Nephron progenitor cell (in vitro differentiated cells): Measurements from ENCODE around the gene KCNQ1.

ENCODE experiments used
- DNase-seq: peaks from one replicate; pipeline ENCODE4 v3.0.0; 2021
- H3K27ac Mint-ChIP-seq: 2 replicates; pipeline ENCODE4 v1.8.0; 2021; ENCODE audit warnings: mild to moderate bottlenecking, moderate library complexity, mixed read lengths
- H3K27me3 Mint-ChIP-seq: 2 replicates; pipeline ENCODE4 v1.8.0; 2021; ENCODE audit warnings: mild to moderate bottlenecking, low read depth, mixed read lengths; ENCODE audit not compliant: poor library complexity
- H3K36me3 Mint-ChIP-seq: 2 replicates; pipeline ENCODE4 v1.8.0; 2021; ENCODE audit warnings: low read depth, mixed read lengths
- H3K4me1 Mint-ChIP-seq: 2 replicates; pipeline ENCODE4 v1.8.0; 2021; ENCODE audit warnings: mixed read lengths
- H3K4me3 Mint-ChIP-seq: 2 replicates; pipeline ENCODE4 v1.8.0; 2021; ENCODE audit warnings: mild to moderate bottlenecking, moderate library complexity, mixed read lengths
- H3K9me3 Mint-ChIP-seq: 2 replicates; pipeline ENCODE4 v1.8.0; 2021; ENCODE audit warnings: mild to moderate bottlenecking, moderate library complexity, mixed read lengths
- TF ChIP-seq, protein P1 (sequence below): fragments of 200-600 bp; sonication (generic); IDR thresholded peaks from 2 replicates; pipeline ENCODE4 v1.5.0; 2021; ENCODE audit warnings: antibody characterized with exemption

KCNQ1 gene

DNA sequence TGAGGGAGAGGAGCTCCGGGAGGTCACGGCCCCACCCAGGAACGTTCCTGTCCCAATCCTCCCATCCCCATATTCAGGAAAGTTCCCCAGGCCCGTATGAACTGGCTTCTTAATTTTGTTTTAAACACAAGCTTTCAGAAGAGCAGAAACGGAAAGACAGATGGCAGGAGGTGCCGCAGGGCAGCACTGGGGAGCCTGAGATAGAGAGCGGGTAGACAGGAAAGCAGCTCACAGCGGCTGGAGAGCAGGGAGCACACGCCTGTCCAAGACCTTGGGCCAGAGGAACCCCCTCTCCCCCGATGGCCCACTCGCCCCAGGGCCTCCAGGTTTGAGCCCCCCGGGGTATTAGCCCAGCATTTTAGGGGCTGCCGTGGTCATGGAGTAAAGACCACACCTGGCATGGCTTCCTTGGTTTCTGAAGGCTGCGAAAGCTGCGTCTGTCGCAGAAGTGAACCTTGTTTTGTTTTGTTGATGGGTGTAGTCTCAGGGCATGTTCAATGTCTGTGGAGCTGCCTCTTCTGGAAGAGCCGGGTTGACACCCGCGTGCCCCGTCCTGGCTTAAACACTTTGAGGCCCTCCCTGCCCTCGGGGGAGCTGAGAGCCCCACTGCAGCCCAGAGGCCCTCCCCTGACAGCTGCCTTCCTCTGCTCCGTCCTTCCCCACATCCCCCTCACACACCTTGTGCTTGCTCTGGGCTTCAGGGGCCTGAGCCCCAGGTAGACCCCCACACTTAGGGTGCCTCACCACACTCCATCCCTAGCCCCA lies 272.9 kb downstream of the KCNQ1 start:
- Mint-ChIP-seq H3K4me1 (peaks cover 97% of the 10 kb centered on the region), H3K36me3 (no peaks in the 10 kb centered on the region), H3K27me3 (peaks cover 22% of the 10 kb centered on the region), H3K9me3 (no peaks in the 10 kb centered on the region), H3K4me3 (peak overlapping the region; percentile 23), H3K27ac (no peak overlapping the region)
- no peak for DNase-seq
- TF ChIP-seq, protein P1, sequence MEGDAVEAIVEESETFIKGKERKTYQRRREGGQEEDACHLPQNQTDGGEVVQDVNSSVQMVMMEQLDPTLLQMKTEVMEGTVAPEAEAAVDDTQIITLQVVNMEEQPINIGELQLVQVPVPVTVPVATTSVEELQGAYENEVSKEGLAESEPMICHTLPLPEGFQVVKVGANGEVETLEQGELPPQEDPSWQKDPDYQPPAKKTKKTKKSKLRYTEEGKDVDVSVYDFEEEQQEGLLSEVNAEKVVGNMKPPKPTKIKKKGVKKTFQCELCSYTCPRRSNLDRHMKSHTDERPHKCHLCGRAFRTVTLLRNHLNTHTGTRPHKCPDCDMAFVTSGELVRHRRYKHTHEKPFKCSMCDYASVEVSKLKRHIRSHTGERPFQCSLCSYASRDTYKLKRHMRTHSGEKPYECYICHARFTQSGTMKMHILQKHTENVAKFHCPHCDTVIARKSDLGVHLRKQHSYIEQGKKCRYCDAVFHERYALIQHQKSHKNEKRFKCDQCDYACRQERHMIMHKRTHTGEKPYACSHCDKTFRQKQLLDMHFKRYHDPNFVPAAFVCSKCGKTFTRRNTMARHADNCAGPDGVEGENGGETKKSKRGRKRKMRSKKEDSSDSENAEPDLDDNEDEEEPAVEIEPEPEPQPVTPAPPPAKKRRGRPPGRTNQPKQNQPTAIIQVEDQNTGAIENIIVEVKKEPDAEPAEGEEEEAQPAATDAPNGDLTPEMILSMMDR, result no peak

DNA sequence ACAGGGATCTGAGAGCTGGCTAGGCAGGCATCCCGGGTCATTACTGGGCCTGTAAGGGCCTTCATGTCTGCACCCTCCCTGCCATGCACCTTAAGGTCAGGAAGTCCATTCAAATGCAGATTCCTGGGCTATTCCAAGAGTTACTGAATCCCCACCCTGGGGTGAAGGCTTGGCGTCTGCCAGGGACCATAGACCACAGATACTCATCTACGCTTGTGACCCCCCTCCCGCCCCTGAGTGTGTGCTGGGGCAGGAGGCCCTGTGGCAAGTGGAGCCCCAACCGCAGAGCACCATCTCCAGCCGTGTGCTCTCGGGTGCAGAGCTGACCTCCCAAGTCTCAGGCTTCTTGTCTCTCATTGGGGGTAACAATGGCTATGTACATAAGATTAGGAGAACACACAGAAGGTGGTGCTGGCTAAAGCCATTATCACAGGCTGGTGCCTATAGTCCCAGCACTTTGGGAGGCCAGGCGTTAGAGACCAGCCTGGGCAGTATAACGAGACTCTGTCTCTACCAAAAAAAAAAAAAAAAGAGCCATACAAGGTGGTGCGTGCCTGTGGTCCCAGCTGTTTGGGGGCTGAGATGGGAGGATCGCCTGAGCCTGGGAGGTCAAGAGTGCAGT lies 274.1 kb downstream of the KCNQ1 start:
- Mint-ChIP-seq H3K4me1 (peaks cover 97% of the 10 kb centered on the region), H3K4me3 (peak overlapping the region; percentile 41), H3K9me3 (no peaks in the 10 kb centered on the region), H3K27me3 (peaks cover 19% of the 10 kb centered on the region), H3K36me3 (no peaks in the 10 kb centered on the region), H3K27ac (no peak overlapping the region)
- TF ChIP-seq, protein P1, result no peak
- DNase-seq, result no peak

DNA sequence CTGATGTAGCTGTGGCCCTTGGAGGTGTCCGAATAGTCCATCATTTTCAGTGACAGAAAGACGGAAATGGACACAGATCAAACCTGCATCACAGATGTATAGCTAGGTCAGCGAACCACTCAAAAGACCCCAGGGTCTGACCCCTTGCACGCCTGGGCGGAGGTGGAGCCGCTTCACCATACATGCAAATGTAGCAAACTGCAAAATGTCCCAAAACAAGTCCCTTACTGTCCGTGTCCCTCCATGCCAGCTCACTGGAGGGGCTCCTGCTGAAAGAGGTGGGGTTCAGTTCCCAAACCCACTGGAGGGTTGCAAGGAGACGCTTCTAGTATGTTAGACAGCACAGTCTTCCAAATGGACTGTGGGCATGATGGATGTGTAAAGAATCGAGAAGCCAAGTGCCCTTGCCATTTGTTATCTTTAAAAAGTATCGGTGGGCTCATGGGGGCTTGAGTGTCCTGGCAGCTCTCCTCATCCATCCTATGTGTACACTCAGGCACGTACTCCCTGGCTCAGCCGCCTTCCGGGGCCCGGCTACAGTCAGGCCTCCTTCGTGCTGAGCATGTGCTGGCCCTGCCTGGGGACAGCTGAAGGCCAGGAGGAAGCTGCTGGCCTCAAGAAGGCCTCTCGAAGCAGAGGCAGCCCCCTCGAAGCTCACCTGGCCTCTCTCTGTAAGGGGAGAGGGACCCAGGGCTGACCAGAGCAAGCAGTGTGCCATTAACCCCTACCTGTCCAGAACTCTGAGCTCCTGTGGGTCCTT lies 275.2 kb downstream of the KCNQ1 start:
- Mint-ChIP-seq H3K27me3 (peaks cover 21% of the 10 kb centered on the region), H3K4me3 (peak overlapping the region; percentile 34), H3K36me3 (no peaks in the 10 kb centered on the region), H3K9me3 (no peaks in the 10 kb centered on the region), H3K4me1 (peaks cover 97% of the 10 kb centered on the region), H3K27ac (no peak overlapping the region)
- TF ChIP-seq, protein P1, result no peak
- no peak for DNase-seq

GRCh38 chr11:2721210-2721916 lies 276.6 kb downstream of the KCNQ1 start:
- Mint-ChIP-seq H3K4me3 (no peak overlapping the region), H3K27me3 (peaks cover 18% of the 10 kb centered on the region), H3K4me1 (peaks cover 97% of the 10 kb centered on the region), H3K27ac (no peak overlapping the region), H3K36me3 (no peaks in the 10 kb centered on the region), H3K9me3 (no peaks in the 10 kb centered on the region)
- TF ChIP-seq, protein P1, result no peak
- DNase-seq, result no peak

DNA sequence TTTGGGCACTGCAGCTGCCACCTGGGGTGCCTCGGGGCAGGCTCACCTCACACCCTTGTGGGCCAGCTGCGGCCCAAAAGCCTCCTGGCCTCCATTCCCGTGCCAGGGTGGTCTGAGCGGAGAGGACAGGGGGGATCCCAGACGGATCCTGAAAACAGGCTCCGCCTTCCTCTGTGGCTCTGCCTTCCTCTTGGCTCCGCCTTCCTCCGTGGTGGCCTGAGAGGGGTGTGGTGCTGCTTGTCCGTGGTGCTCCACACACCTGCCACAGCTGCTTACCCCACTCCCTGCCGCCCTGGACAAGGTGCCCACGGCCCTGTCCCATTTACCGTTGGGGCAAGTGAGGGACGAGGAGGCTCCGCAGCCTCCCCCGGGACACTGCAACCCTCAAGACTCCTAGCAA lies 278.1 kb downstream of the KCNQ1 start:
- no peaks in the 10 kb centered on the region for H3K9me3 Mint-ChIP-seq
- no peak for DNase-seq
- no peak overlapping the region for H3K4me3 Mint-ChIP-seq
- peaks cover 98% of the 10 kb centered on the region for H3K4me1 Mint-ChIP-seq
- TF ChIP-seq, protein P1, result no peak
- H3K36me3 Mint-ChIP-seq, result no peaks in the 10 kb centered on the region
- H3K27me3 Mint-ChIP-seq, result peaks cover 14% of the 10 kb centered on the region
- H3K27ac Mint-ChIP-seq, result no peak overlapping the region
